ENCODE data around the gene RNASEL. TPM values are rescaled to one million over a fixed set of nuclear protein-coding genes. Genes with fewer than 3 reads are reported as not detected.
"Not testable (repeated sequence)": the region's sequence is repeated elsewhere in the genome, so short reads cannot be mapped to it uniquely, and the experiment has no call there.

Gene RNASEL
- total RNA-seq, 2 experiments from 2014 or later = 4.2 to 4.3 TPM

DNA sequence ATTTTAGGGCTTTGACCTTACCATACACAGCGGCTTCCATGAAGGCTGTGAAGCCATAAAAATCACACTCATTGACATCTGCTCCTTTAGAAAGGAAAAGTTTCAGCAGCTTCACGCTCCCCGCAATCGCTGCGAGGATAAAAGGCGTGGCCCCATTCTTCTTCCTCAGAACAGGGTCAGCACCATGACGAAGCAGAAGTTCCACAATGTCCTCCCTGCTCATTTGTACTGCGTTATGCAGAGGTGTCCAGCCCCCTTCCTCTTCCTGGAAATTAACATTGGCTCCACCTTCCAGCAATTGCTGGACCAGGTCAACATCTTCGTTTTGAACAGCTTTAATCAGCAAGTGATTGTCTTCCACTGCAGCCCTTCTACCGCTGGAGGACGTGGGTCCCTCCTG is 2.7 kb downstream of the RNASEL start:
- POLR2A ChIA-PET = no interaction called here

DNA sequence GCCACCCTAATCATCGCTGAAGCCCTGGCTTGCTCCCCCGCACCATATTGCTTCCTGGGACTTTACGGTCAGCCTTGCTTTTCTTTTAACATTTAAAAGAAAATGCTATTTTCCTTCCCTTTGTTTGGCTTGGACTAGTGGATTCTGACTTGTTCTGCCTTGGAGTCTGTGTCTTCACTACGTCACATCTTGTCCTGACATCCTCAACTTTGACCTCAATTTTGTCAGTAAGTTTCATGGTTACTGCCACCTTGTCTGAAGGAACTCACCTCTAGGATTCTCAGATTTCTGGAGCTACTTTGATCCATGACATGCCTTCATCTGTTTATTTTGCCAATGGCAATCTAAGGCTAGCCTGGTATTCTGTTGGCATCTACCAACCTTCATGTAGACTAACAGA is 4.3 kb downstream of the RNASEL start:
- POLR2A ChIA-PET = no interaction called here

More for the DNA sequence above, 2.7 kb downstream of the RNASEL start:
- CTCF ChIA-PET = no interaction called here

DNA sequence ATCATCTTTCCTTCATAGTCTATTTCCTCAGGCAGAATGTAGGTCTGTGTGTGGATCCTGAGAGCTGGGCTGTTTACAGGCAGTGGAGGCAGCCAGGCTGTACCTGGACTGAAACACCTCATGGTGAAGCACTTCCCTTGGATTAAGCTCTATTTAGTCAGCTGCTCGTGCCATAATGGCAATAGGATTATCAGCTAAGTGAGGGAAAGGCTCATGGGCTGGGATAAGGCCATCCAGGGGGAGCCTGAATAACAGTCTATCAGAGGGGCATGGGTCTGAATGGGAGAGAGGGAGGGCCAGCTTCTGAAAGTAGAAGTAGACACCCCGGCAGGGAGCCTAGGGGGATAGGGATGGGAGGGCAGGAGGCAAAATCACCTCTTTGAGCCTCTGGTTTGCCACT is 8.3 kb downstream of the RNASEL start:
- CTCF ChIA-PET = interaction anchor here (0.8 to 2.8 kb wide), 2 partner anchors 16 to 203 kb away, joined by 3 to 10 read pairs; no protein-coding TSS in a partner anchor

More for the DNA sequence above, 4.3 kb downstream of the RNASEL start:
- CTCF ChIA-PET = no interaction called here

DNA sequence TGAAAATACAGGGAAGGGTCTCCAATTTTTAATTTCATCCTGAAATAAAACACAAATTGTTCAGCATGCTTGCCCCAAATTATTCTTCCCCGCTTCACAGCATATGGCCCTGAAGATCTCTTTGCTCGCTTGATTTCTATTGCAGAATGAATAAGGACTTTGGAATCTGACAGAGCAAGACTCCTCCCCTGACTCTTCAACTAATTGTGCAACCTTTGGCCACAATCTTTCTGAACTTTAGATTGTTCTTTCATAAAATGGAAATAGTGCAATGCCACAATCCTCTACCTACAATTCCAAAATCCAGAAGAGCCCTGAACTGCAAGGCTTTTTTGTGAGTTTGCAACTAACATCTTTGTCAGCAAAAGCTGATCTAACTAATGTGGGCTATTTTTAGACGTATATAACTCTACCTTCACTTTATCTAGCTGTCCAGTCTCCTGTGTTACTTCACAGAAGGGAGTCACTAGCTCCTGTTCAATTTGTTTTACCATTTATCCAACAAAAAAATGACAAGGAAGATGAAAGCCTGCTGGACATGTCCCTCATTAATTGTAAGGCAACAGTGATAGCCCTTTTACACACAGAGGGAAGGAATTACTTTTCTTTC is 13.4 kb downstream of the RNASEL start:
- POLR2A ChIA-PET = no interaction called here

More for the DNA sequence above, 8.3 kb downstream of the RNASEL start:
- POLR2A ChIA-PET = interaction anchor here (0.5 kb wide), 1 partner anchor 257 kb away, joined by 6 read pairs; no protein-coding TSS in a partner anchor

DNA sequence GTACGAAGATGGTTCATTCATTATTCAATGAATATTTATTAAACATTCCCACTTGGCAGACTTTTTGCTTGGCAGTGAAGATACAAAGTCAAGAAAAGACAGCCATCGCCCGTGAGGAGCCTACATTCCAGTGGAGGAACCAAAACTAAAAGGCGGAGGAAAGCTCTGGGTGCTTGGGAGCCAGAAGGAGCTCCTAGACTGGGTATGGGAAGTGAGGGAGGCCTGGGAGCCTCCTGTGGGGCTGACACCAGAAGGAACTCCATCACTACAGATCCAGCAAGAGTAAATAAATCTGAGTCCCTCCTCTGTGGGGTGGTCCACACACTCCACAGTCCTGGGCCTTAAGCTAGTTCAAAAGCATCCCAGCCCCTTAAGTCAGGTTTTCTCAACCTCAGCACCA is 14.9 kb downstream of the RNASEL start:
- CTCF ChIA-PET = no interaction called here
- POLR2A ChIA-PET = no interaction called here

More for the DNA sequence above, 13.4 kb downstream of the RNASEL start:
- CTCF ChIA-PET = no interaction called here

DNA sequence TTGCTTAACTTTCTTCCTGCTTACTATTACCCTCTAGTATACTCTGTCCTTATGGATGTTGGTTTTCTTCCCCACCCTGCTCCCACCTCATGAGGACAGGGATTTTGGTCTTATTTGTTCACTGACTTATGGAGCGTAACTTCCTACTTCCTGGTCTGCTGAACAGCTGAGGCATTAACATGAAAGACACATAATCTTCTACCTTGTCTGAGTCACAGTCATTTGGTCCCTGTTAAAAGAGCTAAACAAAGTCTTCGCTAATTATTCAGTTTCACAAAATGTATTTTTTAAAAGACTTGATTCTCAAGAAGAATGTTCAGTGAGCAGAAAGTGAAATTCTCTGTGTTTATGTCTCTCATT is 18.5 kb downstream of the RNASEL start:
- POLR2A ChIA-PET = no interaction called here

DNA sequence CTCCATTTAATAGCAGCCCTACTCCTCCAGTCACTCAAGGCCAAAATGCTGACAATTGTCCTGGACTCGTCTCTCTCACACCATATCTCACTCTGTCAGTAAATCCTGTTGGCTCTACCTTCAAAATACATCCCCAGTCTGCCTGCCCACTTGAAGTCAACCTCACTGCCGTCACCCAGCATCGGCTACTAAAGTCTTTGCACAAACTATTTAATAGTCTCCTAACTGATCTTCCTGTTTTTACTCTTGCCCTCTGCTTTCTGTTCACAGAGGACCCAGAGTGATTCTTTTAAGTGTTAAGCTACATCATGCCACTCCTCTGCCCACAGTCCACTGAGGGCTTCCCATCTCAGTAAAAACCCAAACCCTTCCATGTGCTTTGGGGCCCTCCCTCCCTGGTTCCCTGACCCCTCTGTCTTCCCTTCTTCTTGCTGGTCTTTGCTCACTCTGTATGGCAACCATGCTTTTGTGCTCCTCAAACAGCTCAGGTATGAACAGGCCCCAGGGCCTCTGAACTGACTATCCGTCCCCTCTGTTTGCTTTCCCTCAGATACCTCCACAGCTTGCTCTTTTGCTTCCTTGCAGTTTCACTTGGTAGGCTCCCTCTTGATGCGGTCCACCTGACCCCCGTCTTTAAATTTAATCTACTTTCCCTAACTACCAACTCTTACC is 19.0 kb downstream of the RNASEL start:
- ChIA-PET POLR2A (no interaction called here), CTCF (interaction anchor here (1.0 kb wide), 1 partner anchor 13 kb away, joined by 3 read pairs; no protein-coding TSS in a partner anchor)

More for the DNA sequence above, 18.5 kb downstream of the RNASEL start:
- CTCF ChIA-PET = interaction anchor here (1.0 kb wide), 1 partner anchor 13 kb away, joined by 3 read pairs; no protein-coding TSS in a partner anchor

DNA sequence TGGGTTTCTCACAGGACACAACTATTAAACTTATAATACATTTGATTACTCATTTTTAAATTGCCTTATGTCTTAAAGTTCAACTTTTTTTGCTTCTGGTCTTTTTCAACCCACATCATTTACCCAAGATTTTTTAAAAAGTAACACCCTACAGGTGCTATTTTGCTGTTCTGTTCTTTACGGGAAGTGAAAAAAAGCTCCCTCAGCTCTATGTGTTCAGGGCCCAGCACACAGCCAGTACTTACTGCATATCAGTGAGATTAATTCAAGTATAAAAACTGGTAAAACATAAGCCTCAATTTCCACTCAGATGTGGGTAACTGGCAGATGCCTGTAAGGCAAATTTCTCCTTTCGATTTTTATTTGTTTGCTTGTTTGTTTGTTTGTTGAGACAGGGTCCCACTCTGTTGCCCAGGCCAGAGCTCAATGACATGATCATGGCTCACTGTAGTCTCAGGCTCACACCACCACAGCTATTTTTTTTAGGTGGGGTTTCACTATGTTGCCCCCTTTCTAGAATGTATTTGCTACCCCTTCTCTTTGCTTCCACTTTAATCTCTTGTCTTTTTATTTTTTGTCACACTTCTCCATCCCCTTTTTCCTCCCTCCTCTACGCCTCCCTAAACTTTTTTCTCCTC is 20.3 kb downstream of the RNASEL start:
- ChIA-PET POLR2A (no interaction called here), CTCF (no interaction called here)

DNA sequence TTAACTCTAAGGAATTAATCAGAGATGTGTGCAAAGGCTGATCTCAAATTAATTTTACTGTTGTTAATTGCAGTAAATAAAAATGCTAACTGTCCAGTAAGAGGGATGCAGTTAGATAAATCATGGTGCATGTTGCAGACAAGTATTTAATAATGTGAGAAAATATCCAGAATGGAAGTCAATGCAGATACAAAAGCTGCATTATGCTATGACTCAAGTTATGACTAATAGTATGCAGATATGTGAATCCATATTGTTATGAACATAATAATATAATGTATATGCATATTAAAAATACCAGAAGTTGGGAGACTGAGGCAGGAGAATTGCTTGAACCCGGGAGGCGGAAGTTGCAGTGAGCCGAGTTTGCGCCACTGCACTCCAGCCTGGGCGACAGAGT is 21.4 kb downstream of the RNASEL start:
- ChIA-PET POLR2A (no interaction called here), CTCF (interaction anchor here (0.7 to 1.5 kb wide), 2 partner anchors 26 to 122 kb away, joined by 3 read pairs; no protein-coding TSS in a partner anchor)

DNA sequence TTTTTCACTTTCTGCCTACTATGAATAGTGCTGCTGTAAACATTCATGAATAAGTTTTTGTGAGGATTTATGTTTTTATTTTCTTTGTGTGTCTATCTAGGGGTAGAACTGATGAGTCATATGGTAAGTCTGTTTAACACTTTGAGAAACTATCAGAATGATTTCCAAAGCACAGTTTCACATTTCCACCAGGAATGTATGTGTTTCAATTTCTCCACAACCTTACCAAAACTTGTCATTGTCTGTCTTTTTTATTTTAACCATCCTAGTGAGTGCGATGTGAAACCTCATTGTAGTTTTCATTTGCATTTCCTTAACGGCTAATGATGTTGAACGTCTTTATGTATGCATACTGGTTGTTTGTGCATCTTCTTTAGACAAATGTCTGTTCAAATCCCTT is 23.5 kb downstream of the RNASEL start:
- ChIA-PET CTCF (no interaction called here), POLR2A (no interaction called here)

DNA sequence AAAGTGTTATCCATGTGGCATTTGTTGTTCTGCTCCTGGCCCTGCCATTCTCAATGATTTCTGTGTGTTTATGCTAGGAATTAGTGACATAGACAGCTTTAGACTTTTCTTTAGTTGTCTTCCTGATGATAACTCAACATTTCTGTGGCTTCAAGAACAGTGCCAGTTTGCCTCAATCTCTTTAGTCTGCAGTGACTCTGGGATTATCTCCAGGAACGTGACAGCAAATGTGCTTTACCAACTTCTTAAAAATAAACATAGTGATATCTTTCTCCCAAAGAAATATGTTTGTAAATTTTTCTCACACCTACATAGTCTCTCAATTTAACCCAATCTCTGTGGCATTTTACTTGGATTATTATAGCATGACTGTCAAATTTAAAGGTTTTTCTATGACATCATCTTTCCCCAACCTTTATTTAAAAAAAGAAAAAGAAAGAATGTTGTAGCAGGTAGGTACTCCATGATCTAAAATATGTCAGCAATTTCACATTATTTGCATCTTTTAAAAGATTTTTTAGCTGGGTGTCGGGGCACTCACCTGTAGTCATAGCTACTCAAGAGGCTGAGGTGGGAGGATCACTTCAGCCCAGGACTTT is 24.6 kb downstream of the RNASEL start:
- ChIA-PET CTCF (interaction anchor here (0.6 kb wide), 1 partner anchor 84 kb away, joined by 3 read pairs; no protein-coding TSS in a partner anchor), POLR2A (no interaction called here)

DNA sequence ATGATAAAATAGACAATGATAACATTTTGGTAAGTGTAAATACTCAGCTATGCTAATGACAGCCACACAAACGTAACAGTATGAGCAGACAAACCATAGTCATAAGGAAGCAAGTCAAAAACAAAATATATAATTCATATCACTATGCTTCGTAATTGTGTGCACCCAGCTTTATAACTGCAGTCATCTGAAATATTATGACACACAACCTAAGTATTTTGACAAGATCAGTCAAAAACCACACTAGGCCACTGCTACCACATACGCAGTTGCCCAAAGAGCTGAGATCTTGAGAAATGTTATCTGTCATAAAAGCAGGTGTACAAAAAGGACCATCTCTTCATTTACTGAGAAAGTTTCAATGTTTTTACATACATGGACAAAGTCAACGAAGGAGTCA is 26.0 kb downstream of the RNASEL start:
- ChIA-PET POLR2A (no interaction called here), CTCF (no interaction called here)

DNA sequence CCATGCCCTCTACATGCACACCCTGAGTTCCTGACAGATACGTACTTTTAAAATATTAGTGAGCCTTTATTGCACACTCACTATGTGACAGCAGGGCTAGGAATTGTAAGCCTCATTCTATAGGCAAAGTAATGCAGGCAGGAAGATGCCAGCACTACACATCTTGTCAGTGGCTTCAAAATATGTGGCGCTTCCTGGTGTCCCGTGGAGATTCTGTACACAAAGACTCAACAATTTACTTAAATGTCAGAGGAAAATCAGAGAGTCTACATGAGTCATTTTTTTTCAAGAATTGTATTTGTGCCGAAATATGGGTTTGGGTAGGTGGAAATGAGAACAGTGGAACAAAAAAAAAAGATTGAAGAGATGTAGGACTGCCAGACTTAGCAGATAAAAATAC is 27.6 kb downstream of the RNASEL start:
- ChIA-PET POLR2A (no interaction called here), CTCF (no interaction called here)

DNA sequence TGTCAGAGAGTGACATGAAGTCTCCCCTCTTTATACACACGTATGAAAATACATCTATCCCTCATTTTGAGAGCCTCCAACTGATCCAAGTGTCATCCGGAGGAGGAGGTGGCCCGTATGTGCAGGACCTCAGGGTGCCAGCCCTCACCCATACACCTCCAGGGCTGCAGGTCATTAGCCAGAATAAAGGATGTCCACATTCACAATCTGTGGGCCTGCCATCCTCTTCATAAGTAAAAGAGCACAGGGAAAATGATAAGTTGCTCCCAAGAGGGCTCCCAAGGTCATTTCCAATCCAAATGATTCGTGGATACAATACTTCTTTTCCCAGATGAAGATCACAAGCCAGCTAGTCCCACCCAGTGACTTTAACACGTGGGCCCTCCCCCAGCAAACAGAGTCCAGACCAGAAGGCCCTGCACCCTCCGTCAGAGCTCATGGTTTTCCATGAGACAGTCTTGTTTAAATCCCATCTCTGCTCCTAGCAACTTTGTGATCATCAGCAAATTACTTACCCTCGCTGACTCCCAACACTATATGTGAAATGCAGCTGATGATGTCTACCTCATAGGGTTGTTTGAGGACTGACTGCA is 28.6 kb downstream of the RNASEL start:
- CTCF ChIA-PET = no interaction called here

DNA sequence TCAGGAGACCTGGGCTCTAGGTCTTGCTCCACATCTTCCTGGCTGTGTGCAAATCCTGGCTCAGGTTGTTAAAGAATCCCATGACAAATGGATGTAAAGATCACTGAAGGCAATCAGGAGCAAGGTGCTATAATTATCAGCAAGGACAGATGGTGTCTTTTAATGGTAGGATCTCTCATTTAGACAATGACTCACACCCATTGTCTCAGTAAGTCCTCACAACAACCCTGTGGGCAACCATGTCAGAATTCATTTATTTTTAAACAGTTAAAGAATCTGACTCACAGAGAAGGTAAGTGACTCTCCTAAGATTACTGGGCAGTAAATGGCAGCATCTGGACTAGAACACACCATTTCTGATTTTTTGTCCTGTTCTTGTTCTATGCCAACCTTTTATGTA is 32.8 kb downstream of the RNASEL start:
- CTCF ChIA-PET = no interaction called here
- POLR2A ChIA-PET = no interaction called here

More for the DNA sequence above, 28.6 kb downstream of the RNASEL start:
- POLR2A ChIA-PET = no interaction called here

DNA sequence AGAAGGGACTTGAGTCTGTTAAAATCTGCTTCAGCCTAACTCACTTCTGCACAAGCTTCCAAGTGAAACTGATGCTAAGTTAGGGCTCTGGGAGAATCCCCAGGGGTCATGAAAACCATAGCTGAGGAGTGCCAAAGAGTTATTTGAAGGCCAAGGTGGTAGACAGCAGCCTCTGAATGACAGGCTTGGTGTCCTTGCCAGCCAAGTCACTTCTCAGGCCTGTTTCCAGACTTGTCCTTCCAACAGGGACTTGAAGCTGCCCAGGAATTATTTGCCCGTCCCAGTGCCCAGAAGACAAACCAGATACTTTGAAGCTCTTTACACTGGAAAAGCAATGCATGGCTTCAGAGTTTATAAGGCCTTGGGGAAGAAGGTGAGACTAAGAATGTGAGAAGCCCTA is 33.6 kb downstream of the RNASEL start:
- POLR2A ChIA-PET = no interaction called here
- CTCF ChIA-PET = no interaction called here

DNA sequence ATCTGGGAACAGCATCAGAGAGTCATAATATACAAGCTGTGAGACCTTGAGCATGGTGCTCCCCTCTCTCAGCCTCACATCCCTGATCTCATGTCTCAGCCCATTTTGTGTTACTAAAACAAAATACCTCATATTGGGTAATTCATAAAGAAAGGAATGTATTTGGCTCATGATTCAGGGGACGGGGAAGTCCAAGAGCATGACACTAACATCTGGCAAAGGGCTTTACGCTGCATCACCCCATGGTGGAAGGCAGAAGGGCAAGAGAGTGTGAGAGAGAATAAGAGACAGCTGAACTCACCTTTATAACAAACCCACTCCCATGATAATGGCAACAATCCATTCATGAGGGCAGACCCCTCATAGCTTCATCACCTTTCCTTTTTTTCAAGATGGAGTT is 36.5 kb downstream of the RNASEL start:
- CTCF ChIA-PET = no interaction called here
- POLR2A ChIA-PET = no interaction called here

DNA sequence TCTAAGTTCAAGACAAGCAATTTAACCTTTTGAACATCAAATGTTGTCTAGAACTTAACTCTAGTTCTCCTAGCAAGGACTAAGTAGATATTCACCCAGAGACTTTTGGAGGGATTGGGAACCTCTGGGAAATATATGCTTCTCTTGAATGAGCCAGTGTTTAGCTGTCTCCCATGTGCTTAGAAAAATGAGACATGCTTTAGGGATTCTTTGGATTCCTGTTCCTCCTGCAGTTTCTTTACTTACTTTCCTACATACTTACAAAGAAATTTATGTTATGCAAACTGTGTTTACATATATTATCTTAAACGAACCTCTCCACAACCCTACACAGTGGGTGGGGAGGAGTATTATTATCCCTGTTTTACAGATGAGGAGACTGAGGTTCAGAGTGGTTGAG is 39.2 kb downstream of the RNASEL start:
- POLR2A ChIA-PET = no interaction called here
- CTCF ChIA-PET = no interaction called here

DNA sequence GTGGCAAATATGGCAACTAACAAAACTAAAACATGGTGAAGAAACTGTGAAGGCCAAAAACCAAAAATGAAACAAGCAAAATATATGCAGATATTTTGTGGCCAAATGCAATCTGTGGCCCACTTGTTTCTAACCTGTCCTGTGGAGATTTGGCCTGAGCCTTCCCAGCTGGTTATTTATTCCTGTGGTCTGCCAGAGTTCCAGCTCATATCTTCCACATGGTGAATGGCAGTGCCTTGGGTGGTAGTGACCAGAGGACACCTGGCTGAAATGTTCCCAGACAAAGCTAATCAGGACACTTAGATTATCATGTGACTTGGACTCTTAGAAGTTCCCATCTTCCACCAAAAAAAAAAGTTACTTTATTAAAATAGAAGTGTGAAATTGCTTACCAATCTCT is 39.7 kb downstream of the RNASEL start:
- POLR2A ChIA-PET = no interaction called here
- CTCF ChIA-PET = no interaction called here

DNA sequence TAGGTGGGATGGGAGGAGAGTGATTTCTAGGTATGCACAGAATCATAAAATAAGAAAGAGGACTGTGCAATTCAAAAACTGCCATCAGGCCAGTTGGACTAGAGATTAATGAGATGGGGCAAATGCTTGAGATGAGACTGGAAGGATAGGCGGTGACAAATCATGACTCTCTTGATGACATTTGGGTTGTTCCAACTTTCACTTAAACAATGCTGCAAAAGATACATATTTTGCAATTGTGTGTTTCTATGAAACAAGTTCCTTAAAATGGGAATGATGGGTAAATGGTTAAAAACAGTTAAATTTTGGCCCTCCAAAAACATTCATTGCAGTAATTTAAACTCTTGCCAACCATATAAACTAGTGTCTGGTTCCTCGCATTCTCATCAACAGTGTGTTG is 55.2 kb downstream of the RNASEL start:
- ChIA-PET POLR2A (no interaction called here), CTCF (no interaction called here)

DNA sequence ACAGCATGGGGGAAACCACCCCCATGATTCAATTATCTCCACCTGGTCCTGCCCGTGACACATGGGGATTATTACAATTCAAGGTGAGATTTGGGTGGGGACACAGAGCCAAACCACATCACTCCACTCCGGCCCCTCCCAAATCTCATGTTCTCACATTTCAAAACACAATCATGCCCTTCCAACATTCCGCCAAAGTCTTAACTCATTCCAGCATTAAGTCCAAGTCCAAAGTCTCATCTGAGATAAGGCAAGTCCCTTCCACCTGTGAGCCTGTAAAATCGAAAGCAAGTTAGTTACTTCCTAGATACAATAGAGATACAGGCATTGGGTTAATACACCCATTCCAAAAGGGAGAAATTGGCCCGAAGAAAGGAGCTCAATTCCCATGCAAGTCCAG is 60.9 kb downstream of the RNASEL start:
- POLR2A ChIA-PET, CTCF ChIA-PET: not testable (repeated sequence)

All from activated CD8-positive, alpha-beta memory T cell treated with anti-CD3 and anti-CD28 coated beads for 36 hours (primary cell).